HG02678 (cell line): Measurements from ENCODE around the gene CCDC149.
A peak's percentile ranks its signal among the peaks of the same experiment; 100 is the strongest.

Experiments used
- ATAC-seq: cut with Tn5 transposase; IDR thresholded peaks from one replicate; pipeline ENCODE4 v1.9.1; 2021; ENCODE audit warnings: mild to moderate bottlenecking, moderate library complexity; ENCODE audit not compliant: unreplicated experiment

Gene CCDC149

GRCh38 chr4:24881508-24882196 is 31.2 kb downstream of the CCDC149 start:
- ATAC-seq, result no peak

- ATAC-seq, result no peak
These were observed 32.7 kb downstream of the CCDC149 start for GRCh38 chr4:24880186-24880585.

- no peak for ATAC-seq
These were observed 34.2 kb downstream of the CCDC149 start for GRCh38 chr4:24878636-24879016.

- ATAC-seq, result no peak
These were observed 34.8 kb downstream of the CCDC149 start for GRCh38 chr4:24877868-24878635.

GRCh38 chr4:24876431-24876830 is 36.4 kb downstream of the CCDC149 start:
- no peak for ATAC-seq

GRCh38 chr4:24872720-24873119 is 40.1 kb downstream of the CCDC149 start:
- ATAC-seq, result no peak

GRCh38 chr4:24871210-24871609 is 41.6 kb downstream of the CCDC149 start:
- ATAC-seq, result no peak

GRCh38 chr4:24867766-24868296 is 45.0 kb downstream of the CCDC149 start:
- no peak for ATAC-seq

- no peak for ATAC-seq
These were observed 45.6 kb downstream of the CCDC149 start for GRCh38 chr4:24867251-24867650.

GRCh38 chr4:24865401-24865800 is 47.4 kb downstream of the CCDC149 start:
- no peak for ATAC-seq

GRCh38 chr4:24863799-24864198 is 49.0 kb downstream of the CCDC149 start:
- ATAC-seq, result no peak

GRCh38 chr4:24862073-24862751 is 50.6 kb downstream of the CCDC149 start:
- ATAC-seq, result no peak

- ATAC-seq, result no peak
These were observed 54.3 kb downstream of the CCDC149 start for GRCh38 chr4:24858550-24858949.

- ATAC-seq, result no peak
These were observed 54.8 kb downstream of the CCDC149 start for GRCh38 chr4:24858026-24858425.

GRCh38 chr4:24856586-24856985 is 56.3 kb downstream of the CCDC149 start:
- ATAC-seq, result peak; percentile 86

- ATAC-seq, result no peak
These were observed 57.1 kb downstream of the CCDC149 start for GRCh38 chr4:24855741-24856140.

- no peak for ATAC-seq
These were observed 59.7 kb downstream of the CCDC149 start for GRCh38 chr4:24853142-24853541.

GRCh38 chr4:24850674-24851073 is 62.2 kb downstream of the CCDC149 start:
- ATAC-seq, result no peak

- no peak for ATAC-seq
These were observed 63.1 kb downstream of the CCDC149 start for GRCh38 chr4:24849756-24850155.

GRCh38 chr4:24849351-24849750 is 63.5 kb downstream of the CCDC149 start:
- ATAC-seq, result no peak

GRCh38 chr4:24846716-24847115 is 66.1 kb downstream of the CCDC149 start:
- ATAC-seq, result no peak

GRCh38 chr4:24845902-24846301 is 66.9 kb downstream of the CCDC149 start:
- no peak for ATAC-seq
